ENCODE measurements around the gene ZNF618. TPM values are rescaled to one million over a fixed set of nuclear protein-coding genes. Genes with fewer than 3 reads are reported as not detected.

Gene ZNF618
- total RNA-seq, 1 experiment from 2014 or later: 1.2 TPM

DNA sequence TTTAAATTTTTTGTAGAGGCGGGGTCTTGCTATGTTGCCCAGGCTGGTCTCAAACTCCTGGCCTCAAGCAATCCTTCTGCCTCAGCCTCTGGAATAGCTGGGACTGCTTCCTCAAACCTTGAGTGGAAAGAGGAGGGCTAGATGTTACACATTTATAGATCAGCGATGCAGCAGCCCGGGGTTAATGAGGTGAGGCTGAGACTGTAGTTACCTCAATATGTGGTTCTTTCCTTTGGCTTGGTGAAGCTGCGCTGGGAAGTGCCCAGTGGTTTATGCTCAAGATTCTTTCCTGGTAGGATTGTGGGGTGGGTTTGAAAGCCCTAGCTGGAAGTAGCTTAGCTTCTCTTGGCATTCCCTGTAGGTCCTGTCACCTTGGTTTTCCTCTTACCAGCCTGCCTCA is 22.5 kb downstream of the ZNF618 start:
- CTCF ChIA-PET: no interaction called here
- no peaks in the 10 kb centered on the region for H3K9me3 Mint-ChIP-seq (ENCODE audit: unreplicated experiment)

DNA sequence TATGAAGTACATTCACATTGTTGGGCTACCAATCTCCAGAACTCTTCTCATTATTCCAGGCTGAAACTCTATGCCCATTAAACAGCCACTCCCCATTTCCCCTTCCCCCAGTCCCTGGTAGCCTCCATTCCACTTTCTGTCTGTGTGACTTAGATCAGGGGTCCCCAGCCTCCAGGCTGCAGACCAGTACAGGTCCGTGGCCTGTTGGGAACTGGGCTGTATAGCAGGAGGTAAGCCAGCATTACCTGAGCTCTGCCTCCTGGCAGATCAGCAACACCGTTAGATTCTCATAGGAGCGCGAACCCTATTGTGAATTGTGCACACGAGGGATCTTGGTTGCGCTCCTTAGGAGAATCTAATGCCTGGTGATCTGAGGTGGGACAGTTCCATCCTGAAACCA is 23.1 kb downstream of the ZNF618 start:
- H3K4me3 Mint-ChIP-seq (ENCODE audit: unreplicated experiment): no peak overlapping the region
- no peaks in the 10 kb centered on the region for H3K27me3 ChIP-seq (replicated peaks; ENCODE audit: control insufficient read depth, insufficient read depth, low read length)
- H3K9me3 ChIP-seq: no peaks in the 10 kb centered on the region
- no peak overlapping the region for H3K4me3 ChIP-seq (ENCODE audit: low read depth, low read length)
- no TSS peak for BruUV-seq (replicated peaks)
- H3K36me3 Mint-ChIP-seq (ENCODE audit: insufficient read depth, unreplicated experiment): no peaks in the 10 kb centered on the region
- POLR2A ChIA-PET: no interaction called here
- intact Hi-C loops (cut with micrococcal nuclease; ENCODE audit: unreplicated experiment): no loop called here
- DNase-seq: no peak
- CTCF ChIA-PET: no interaction called here
- H3K9me3 Mint-ChIP-seq (ENCODE audit: unreplicated experiment): no peaks in the 10 kb centered on the region
- H3K27ac Mint-ChIP-seq (ENCODE audit: unreplicated experiment): no peak overlapping the region
- TF ChIP-seq, protein P1, sequence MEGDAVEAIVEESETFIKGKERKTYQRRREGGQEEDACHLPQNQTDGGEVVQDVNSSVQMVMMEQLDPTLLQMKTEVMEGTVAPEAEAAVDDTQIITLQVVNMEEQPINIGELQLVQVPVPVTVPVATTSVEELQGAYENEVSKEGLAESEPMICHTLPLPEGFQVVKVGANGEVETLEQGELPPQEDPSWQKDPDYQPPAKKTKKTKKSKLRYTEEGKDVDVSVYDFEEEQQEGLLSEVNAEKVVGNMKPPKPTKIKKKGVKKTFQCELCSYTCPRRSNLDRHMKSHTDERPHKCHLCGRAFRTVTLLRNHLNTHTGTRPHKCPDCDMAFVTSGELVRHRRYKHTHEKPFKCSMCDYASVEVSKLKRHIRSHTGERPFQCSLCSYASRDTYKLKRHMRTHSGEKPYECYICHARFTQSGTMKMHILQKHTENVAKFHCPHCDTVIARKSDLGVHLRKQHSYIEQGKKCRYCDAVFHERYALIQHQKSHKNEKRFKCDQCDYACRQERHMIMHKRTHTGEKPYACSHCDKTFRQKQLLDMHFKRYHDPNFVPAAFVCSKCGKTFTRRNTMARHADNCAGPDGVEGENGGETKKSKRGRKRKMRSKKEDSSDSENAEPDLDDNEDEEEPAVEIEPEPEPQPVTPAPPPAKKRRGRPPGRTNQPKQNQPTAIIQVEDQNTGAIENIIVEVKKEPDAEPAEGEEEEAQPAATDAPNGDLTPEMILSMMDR (IDR thresholded peaks at IDR 0.05; ENCODE audit: insufficient read depth in 1 of 2, low read depth in 1 of 2, low read length in 1 of 2, severe bottlenecking in 1 of 2, unreplicated experiment in 1 of 2): no peak
- H3K4me1 ChIP-seq: no peaks in the 10 kb centered on the region
- H3K27me3 Mint-ChIP-seq (ENCODE audit: insufficient read depth, unreplicated experiment): peaks cover 21% of the 10 kb centered on the region
- no peaks in the 10 kb centered on the region for H3K4me1 Mint-ChIP-seq (ENCODE audit: low read depth, unreplicated experiment)
- H3K36me3 ChIP-seq (ENCODE audit: control insufficient read depth, insufficient read depth, low read length): no peaks in the 10 kb centered on the region

More for the DNA sequence above, 22.5 kb downstream of the ZNF618 start:
- BruUV-seq (replicated peaks): no TSS peak
- intact Hi-C loops (cut with micrococcal nuclease; ENCODE audit: unreplicated experiment): no loop called here
- POLR2A ChIA-PET: no interaction called here
- no peak overlapping the region for H3K4me3 ChIP-seq (ENCODE audit: low read depth, low read length)
- H3K4me3 Mint-ChIP-seq (ENCODE audit: unreplicated experiment): no peak overlapping the region
- H3K27me3 ChIP-seq (replicated peaks; ENCODE audit: control insufficient read depth, insufficient read depth, low read length): no peaks in the 10 kb centered on the region
- TF ChIP-seq, protein P1 (IDR thresholded peaks at IDR 0.05; ENCODE audit: insufficient read depth in 1 of 2, low read depth in 1 of 2, low read length in 1 of 2, severe bottlenecking in 1 of 2, unreplicated experiment in 1 of 2): no peak
- H3K36me3 Mint-ChIP-seq (ENCODE audit: insufficient read depth, unreplicated experiment): no peaks in the 10 kb centered on the region
- no peaks in the 10 kb centered on the region for H3K4me1 ChIP-seq
- DNase-seq: no peak
- H3K36me3 ChIP-seq (ENCODE audit: control insufficient read depth, insufficient read depth, low read length): no peaks in the 10 kb centered on the region
- H3K27ac Mint-ChIP-seq (ENCODE audit: unreplicated experiment): no peak overlapping the region
- H3K4me1 Mint-ChIP-seq (ENCODE audit: low read depth, unreplicated experiment): no peaks in the 10 kb centered on the region
- no peaks in the 10 kb centered on the region for H3K9me3 ChIP-seq
- peaks cover 17% of the 10 kb centered on the region for H3K27me3 Mint-ChIP-seq (ENCODE audit: insufficient read depth, unreplicated experiment)

DNA sequence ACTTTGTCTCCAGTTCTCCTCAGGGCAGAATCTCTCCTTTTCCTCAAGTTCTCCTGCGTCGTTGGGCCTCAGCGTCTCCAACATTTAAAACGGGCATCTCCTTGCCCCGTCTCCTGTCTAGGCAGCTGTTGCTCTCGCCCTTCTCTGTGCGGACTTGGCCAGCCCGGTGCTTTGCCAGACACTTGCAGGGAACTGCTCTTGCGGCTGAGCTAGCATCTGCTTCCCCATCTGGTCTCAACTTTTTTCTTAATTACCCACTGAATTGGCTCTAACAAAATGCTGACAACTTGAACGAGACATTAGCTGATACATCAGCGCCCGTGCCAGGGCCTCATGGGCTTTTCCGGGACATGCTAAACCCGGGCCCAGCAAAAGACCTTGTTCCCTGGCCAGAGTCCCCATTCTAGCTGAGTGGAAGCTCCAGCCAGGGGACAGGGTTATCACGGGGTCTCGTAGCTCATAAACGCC is 25.1 kb downstream of the ZNF618 start:
- H3K27ac Mint-ChIP-seq (ENCODE audit: unreplicated experiment): no peak overlapping the region
- no peaks in the 10 kb centered on the region for H3K9me3 Mint-ChIP-seq (ENCODE audit: unreplicated experiment)
- POLR2A ChIA-PET: no interaction called here
- intact Hi-C loops (cut with micrococcal nuclease; ENCODE audit: unreplicated experiment): no loop called here
- no peaks in the 10 kb centered on the region for H3K36me3 Mint-ChIP-seq (ENCODE audit: insufficient read depth, unreplicated experiment)
- Histone ChIP-seq H3K36me3 (ENCODE audit: control insufficient read depth, insufficient read depth, low read length) (no peaks in the 10 kb centered on the region), H3K4me1 (no peaks in the 10 kb centered on the region), H3K27me3 (replicated peaks; ENCODE audit: control insufficient read depth, insufficient read depth, low read length) (peaks cover 1% of the 10 kb centered on the region; the same call in 1 of the 2 replicates), H3K9me3 (no peaks in the 10 kb centered on the region), H3K4me3 (ENCODE audit: low read depth, low read length) (no peak overlapping the region)
- TF ChIP-seq, protein P1 (IDR thresholded peaks at IDR 0.05; ENCODE audit: insufficient read depth in 1 of 2, low read depth in 1 of 2, low read length in 1 of 2, severe bottlenecking in 1 of 2, unreplicated experiment in 1 of 2): no peak
- no peaks in the 10 kb centered on the region for H3K4me1 Mint-ChIP-seq (ENCODE audit: low read depth, unreplicated experiment)
- no peak overlapping the region for H3K4me3 Mint-ChIP-seq (ENCODE audit: unreplicated experiment)
- CTCF ChIA-PET: no interaction called here
- no TSS peak for BruUV-seq (replicated peaks)
- peaks cover 32% of the 10 kb centered on the region for H3K27me3 Mint-ChIP-seq (ENCODE audit: insufficient read depth, unreplicated experiment)
- DNase-seq: no peak
